HepG2 (cell line): ENCODE measurements around the gene PVR. TPM values are rescaled to one million over a fixed set of nuclear protein-coding genes. Genes with fewer than 3 reads are reported as not detected.

Experiments used
- ATAC-seq: fragments of 200-7000 bp; cut with Tn5 transposase; 3 replicates; pipeline ENCODE4 v1.9.1; 2020; ENCODE audit warnings: mild to moderate bottlenecking, moderate library complexity
- BruUV-seq: library from RNA; stranded (reverse); fragments of 400-500 nt; replicated peaks from 2 replicates; lab custom pipeline; 2021; lab: Mats Ljungman, UMichigan
- CTCF ChIA-PET: fragments of 300-600 bp; formaldehyde crosslinking; extraction: SDS; loops from one replicate; lab custom pipeline; 2021; ENCODE audit warnings: low total read pairs, inconsistent platforms, low intra/inter-chr PET ratio; lab: Yijun Ruan, JAX
- POLR2A ChIA-PET: fragments of 350-600 bp; sonication (Branson Sonifier 250); formaldehyde crosslinking; loops from one replicate; lab custom pipeline; 2020; ENCODE audit warnings: antibody characterized with exemption, inconsistent platforms; lab: Yijun Ruan, JAX
- DNase-seq: peaks from one replicate; pipeline ENCODE4 v3.0.0-alpha.2; 2015; ENCODE audit warnings: low spot score
- FAIRE-seq: peaks from 3 replicates; lab custom pipeline; 2011; peaks lifted over from hg19 to GRCh38; lab: Jason Lieb, UNC
- H2AFZ ChIP-seq: one replicate; pipeline ENCODE4 v1.6.1; 2011; ENCODE audit warnings: low read length, inconsistent platforms
- H3K27ac ChIP-seq: fragments of 300-600 bp; 3 replicates; pipeline ENCODE4 v1.8.0; 2011; ENCODE audit warnings: mixed run types, mild to moderate bottlenecking, mixed read lengths, low read length, inconsistent platforms; ENCODE audit not compliant: insufficient read depth; ENCODE audit errors: extremely low read length
- H3K27me3 ChIP-seq, 2 experiments: fragments of 200-600 bp in 1 of 2; 2 replicates in 1 of 2; 3 replicates in 1 of 2; pipeline versions ENCODE4 v1.6.0 to v1.8.0; 2011; ENCODE audit warnings: low read length in 2 of 2, mild to moderate bottlenecking in 2 of 2, moderate library complexity in 2 of 2, inconsistent platforms in 1 of 2; ENCODE audit not compliant: insufficient read depth in 2 of 2, control insufficient read depth in 1 of 2
- H3K36me3 ChIP-seq, 2 experiments: fragments of 200-600 bp in 1 of 2; replicated peaks in 1 of 2; 2 replicates in 1 of 2; 3 replicates in 1 of 2; pipeline versions ENCODE4 v1.5.1 to v1.8.0; 2011; ENCODE audit warnings: low read length in 2 of 2, inconsistent platforms in 1 of 2; ENCODE audit not compliant: insufficient read depth in 2 of 2, control insufficient read depth in 1 of 2
- H3K4me1 ChIP-seq: 2 replicates; pipeline ENCODE4 v1.5.1; 2012; ENCODE audit warnings: low read length, inconsistent platforms; ENCODE audit not compliant: insufficient read depth
- H3K4me2 ChIP-seq: 2 replicates; pipeline ENCODE4 v1.6.0; 2011; ENCODE audit warnings: low read depth, low read length, inconsistent platforms
- H3K4me3 ChIP-seq, 3 experiments: fragments of 200-600 bp in 1 of 3; sonication (generic), shearing (Covaris generic) in 1 of 3; replicated peaks in 1 of 3; 2 replicates each; pipeline ENCODE4 v1.5.1; 2011 to 2016; ENCODE audit warnings: low read length in 3 of 3, inconsistent platforms in 2 of 3, low read depth in 2 of 3, mild to moderate bottlenecking in 2 of 3, control low read depth in 1 of 3, mixed read lengths in 1 of 3; ENCODE audit not compliant: insufficient read depth in 1 of 3
- H3K79me2 ChIP-seq: one replicate; pipeline ENCODE4 v1.6.1; 2011; ENCODE audit warnings: low read length, inconsistent platforms; ENCODE audit not compliant: insufficient read depth
- H3K9ac ChIP-seq: 2 replicates; pipeline ENCODE4 v1.6.0; 2011; ENCODE audit warnings: mild to moderate bottlenecking, low read depth, low read length, inconsistent platforms; ENCODE audit not compliant: insufficient read depth
- H3K9me3 ChIP-seq: 2 replicates; pipeline ENCODE4 v1.5.1; 2012; ENCODE audit warnings: mild to moderate bottlenecking, low read length
- H4K20me1 ChIP-seq: 2 replicates; pipeline ENCODE4 v1.6.0; 2011; ENCODE audit warnings: inconsistent platforms, mild to moderate bottlenecking, low read length, moderate library complexity; ENCODE audit not compliant: insufficient read depth
- NFIB ChIP-seq: sonication (generic); formaldehyde crosslinking; IDR thresholded peaks from 2 replicates; pipeline ENCODE4 v1.9.0; 2021; ENCODE audit warnings: missing genetic modification reagents, mild to moderate bottlenecking, borderline replicate concordance
- RARG ChIP-seq: sonication (generic); formaldehyde crosslinking; IDR thresholded peaks from 2 replicates; pipeline ENCODE4 v1.4.0; 2020; ENCODE audit warnings: low read depth, mild to moderate bottlenecking, missing genetic modification reagents
- STAG1 ChIP-seq: sonication (generic); formaldehyde crosslinking; IDR thresholded peaks from 2 replicates; pipeline ENCODE4 v1.4.0; 2020; ENCODE audit warnings: missing genetic modification reagents
- THAP7 ChIP-seq: sonication (generic); formaldehyde crosslinking; IDR thresholded peaks from 2 replicates; pipeline ENCODE4 v1.8.1; 2023; ENCODE audit warnings: mild to moderate bottlenecking, missing genetic modification reagents
- ZBTB49 ChIP-seq: sonication (generic); formaldehyde crosslinking; IDR thresholded peaks from 2 replicates; pipeline ENCODE4 v1.4.0; 2020; ENCODE audit warnings: missing genetic modification reagents, borderline replicate concordance
- ZFY ChIP-seq: sonication (generic); formaldehyde crosslinking; IDR thresholded peaks from 2 replicates; pipeline ENCODE4 v1.4.0; 2020; ENCODE audit warnings: missing genetic modification reagents
- ZNF101 ChIP-seq: sonication (generic); formaldehyde crosslinking; IDR thresholded peaks from 2 replicates; pipeline ENCODE4 v1.4.0; 2020; ENCODE audit warnings: mild to moderate bottlenecking, low read depth, missing genetic modification reagents, borderline replicate concordance
- WGBS: methylation state at CpG from one replicate; pipeline ENCODE4 v1.1.6; 2017; ENCODE audit warnings: low lambda C conversion rate; 5-methylcytosine and 5-hydroxymethylcytosine counted together
- in situ Hi-C: cut with HindIII; loops from 2 replicates; pipeline ENCODE4 v1.10.0; 2017; ENCODE audit warnings: low pct_unique_long_range_greater_than_20kb; ENCODE audit not compliant: extremely low pct_ligation_motif_present
- intact Hi-C: fragments of 100-400 bp; cut with micrococcal nuclease; formaldehyde crosslinking; loops from one replicate; pipeline ENCODE4 v1.10.0; 2022; ENCODE audit not compliant: unreplicated experiment
- polyA plus RNA-seq, 8 experiments: library from polyadenylated mRNA; depleted of rRNA in 3 of 8; stranded (reverse) in 7 of 8; unstranded in 1 of 8; fragments of >200 nt; fragmentation: Illumina TruSeq in 4 of 8; extraction: Trizol in 4 of 8; gene quantifications; 2 replicates each; pipeline versions ENCODE4 v1.2.1 to v1.2.3, GENCODE V29; 2011 to 2016; ENCODE audit warnings: low read depth in 4 of 8, missing spikeins in 1 of 8, mixed read lengths in 1 of 8; ENCODE audit not compliant: insufficient read depth in 1 of 8
- total RNA-seq, 5 experiments: library from RNA; depleted of rRNA; stranded (reverse); fragments of >200 nt; fragmentation: Illumina TruSeq; extraction: Trizol; gene quantifications; 2 replicates each; pipeline ENCODE4 v1.2.3, GENCODE V29; 2016; ENCODE audit warnings: low read depth in 1 of 5

PVR gene
- total and polyA plus RNA-seq, 2 of the 13 experiments (the other 11 are each of a cell fraction or from before 2014, with no cell fraction given): 43.4 to 46.6 TPM

GRCh38 chr19:44687888-44688287 is 44.2 kb downstream of the PVR start:
- Histone ChIP-seq H4K20me1 (no peaks in the 10 kb centered on the region), H2AFZ (no peak overlapping the region), H3K4me2 (no peak overlapping the region), H3K79me2 (no peaks in the 10 kb centered on the region), H3K36me3 (no peaks in the 10 kb centered on the region), H3K9ac (no peak overlapping the region), H3K4me3 (no peak overlapping the region)
- intact Hi-C loops: no loop called here
- POLR2A ChIA-PET: no interaction called here
- CTCF ChIA-PET: interaction anchor here (4.6 kb wide), 1 partner anchor 83 kb away, joined by 34 read pairs; no protein-coding TSS in a partner anchor
- BruUV-seq: no TSS peak
- no peak for FAIRE-seq
- TF ChIP-seq RARG (CRISPR knock-in tag) (no peak), ZNF101 (CRISPR knock-in tag) (no peak), NFIB (CRISPR knock-in tag) (no peak), STAG1 (CRISPR knock-in tag) (no peak), THAP7 (CRISPR knock-in tag) (no peak), ZFY (CRISPR knock-in tag) (no peak), ZBTB49 (CRISPR knock-in tag) (no peak)
- TF ChIP-seq, all 625 proteins: peak for 0
- H3K4me1 ChIP-seq: peaks cover 49% of the 10 kb centered on the region
- DNase-seq: no peak
- ATAC-seq: no peak
- H3K27me3 ChIP-seq: no peaks in the 10 kb centered on the region
- 78% methylated on average over 7 of the region's 7 CpGs for WGBS
- no peak overlapping the region for H3K27ac ChIP-seq
- in situ Hi-C loops: loop anchor here (5.0 kb wide), 3 partner anchors 34 to 159 kb away; partner anchors contain the start of gene NECTIN2
- no peaks in the 10 kb centered on the region for H3K9me3 ChIP-seq
